DMS53 treated with DMSO at 0.1 percent for 48 hours (cell line): ENCODE results near the gene OSBP2.
A peak's percentile ranks its signal among the peaks of the same experiment; 100 is the strongest.

Experiments
- DNase-seq: peaks from one replicate; lab custom pipeline; 2025; ENCODE audit not compliant: unreplicated experiment; lab: John Stamatoyannopoulos, UW

The OSBP2 gene

GRCh38 chr22:30893434-30894370 lies 199.0 kb downstream of the OSBP2 start:
- no peak for DNase-seq

DNA sequence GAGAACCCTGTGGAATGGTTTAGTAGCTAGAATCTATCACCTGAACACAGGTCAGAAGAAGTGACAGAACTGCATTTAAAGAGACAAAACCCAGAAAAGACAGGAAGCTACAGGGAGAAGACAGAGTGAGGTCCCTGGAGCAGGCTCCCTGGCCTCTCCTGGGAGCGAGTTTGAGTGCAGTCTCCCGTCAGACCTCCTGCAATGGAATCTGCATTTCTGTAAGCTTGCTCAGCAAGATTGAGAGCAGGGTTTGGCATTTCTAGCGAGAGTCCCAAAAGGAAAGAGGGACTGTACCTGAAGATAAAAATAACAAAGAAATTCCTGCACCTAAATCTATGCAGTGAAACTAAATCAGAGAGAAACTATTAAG lies 199.7 kb downstream of the OSBP2 start:
- no peak for DNase-seq

GRCh38 chr22:30902496-30903357 lies 208.1 kb downstream of the OSBP2 start:
- DNase-seq = no peak

GRCh38 chr22:30903876-30904460 lies 209.3 kb downstream of the OSBP2 start:
- DNase-seq = no peak

- DNase-seq = no peak
Observed at GRCh38 chr22:30905696-30906341, 211.1 kb downstream of the OSBP2 start.

DNA sequence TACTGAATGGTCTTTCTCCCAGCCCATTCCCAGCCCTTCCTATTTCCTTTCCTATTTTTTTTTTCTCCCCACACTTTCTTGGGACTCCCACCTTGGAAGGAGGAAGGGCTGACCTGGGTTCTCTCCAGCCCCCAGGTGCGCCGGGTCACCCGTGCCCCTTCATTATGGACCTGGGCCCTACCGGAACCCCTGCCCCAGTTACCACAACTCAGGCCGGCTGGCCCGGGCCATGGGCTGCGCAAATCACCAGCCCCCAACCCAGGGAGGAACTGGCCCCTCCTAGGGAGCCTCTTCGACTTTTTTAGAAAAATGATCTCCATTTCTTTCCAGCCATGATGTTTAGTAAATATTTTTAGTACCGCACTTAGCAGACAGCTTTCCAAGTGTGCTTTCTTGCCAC lies 211.7 kb downstream of the OSBP2 start:
- DNase-seq = no peak

- DNase-seq = no peak
Observed at GRCh38 chr22:30906946-30907345, 212.3 kb downstream of the OSBP2 start.

- no peak for DNase-seq
Observed at GRCh38 chr22:30908051-30908461, 213.4 kb downstream of the OSBP2 start.

DNA sequence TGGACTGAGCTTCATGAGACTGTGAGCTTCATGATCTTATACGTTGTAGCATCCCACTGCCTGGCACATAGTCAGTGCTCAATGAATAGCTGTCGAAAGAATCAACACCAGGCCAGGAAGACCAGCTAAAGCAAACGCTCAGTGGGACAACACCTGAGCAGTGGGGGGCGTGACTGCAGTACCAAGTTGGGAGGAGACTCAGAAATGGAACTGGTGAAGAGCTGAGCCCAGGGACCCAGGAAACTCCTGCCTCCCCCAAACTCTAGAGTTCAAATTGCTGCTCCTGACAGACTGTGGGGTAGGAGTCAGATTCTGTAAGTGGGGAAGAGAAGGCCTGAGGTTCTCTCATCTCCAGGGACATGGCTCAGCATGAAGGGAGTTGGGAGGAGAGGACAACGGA lies 214.6 kb downstream of the OSBP2 start:
- no peak for DNase-seq

GRCh38 chr22:30910358-30910757 lies 215.7 kb downstream of the OSBP2 start:
- no peak for DNase-seq

DNA sequence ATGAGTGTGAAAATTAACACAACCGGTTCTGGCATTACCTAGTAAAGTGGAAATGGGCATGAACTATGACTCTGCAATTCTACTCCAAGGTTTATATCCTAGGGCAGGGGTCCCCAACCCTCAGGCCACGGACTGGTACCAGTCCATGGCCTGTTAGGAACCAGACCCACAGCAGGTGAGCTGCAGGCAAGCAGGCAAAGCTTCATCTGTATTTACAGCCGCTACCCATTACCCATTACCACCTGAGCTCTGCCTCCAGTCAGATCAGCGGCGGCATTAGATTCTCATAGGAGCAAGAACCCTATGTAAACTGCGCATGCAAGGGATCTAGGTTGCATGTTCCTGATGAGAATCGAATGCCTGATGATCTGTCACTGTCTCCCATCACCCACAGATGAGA lies 224.1 kb downstream of the OSBP2 start:
- no peak for DNase-seq

- DNase-seq = no peak
Observed at GRCh38 chr22:30919973-30920372, 225.3 kb downstream of the OSBP2 start.

GRCh38 chr22:30920407-30920806 lies 225.7 kb downstream of the OSBP2 start:
- DNase-seq = no peak

DNA sequence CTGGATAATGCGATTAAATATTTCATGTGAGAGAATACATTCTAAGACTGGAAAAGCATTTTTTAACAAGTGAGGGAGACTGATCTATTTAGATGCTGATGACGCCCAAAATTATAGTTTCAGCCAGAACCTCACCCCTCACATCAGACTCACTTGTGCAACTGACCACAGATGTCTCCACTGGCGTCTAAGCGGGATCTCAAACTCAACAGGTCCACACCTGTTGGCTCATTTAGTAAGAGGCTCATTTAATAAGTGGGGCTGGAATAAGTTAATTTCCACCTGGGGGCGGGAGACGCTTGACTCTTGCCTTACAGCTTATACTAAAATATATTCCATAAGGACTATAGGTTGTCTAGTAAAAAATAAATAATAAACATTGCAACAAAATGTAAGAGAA lies 226.4 kb downstream of the OSBP2 start:
- no peak for DNase-seq

GRCh38 chr22:30922151-30922611 lies 227.5 kb downstream of the OSBP2 start:
- DNase-seq = peak; percentile 26

- DNase-seq = no peak
Observed at GRCh38 chr22:30923168-30923900, 228.7 kb downstream of the OSBP2 start.

DNA sequence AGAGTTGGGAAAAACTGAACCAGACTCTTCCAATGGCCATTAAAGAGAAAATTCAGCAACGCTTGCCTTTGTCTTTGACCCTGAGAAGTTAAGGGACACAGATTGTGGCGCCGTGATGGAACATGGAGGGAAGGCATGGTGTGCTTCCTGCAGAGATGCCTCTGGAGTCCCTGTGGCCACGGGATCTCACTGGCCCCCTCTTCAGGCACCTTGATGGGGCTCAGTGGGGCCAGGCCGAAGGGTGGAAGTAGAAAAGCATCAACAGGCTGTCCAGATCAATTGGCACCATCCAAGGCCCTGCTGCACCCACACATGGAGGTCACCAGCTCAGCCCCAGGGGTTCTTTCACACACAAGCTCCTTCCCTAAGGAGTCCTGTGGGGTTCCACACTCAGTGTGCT lies 231.0 kb downstream of the OSBP2 start:
- no peak for DNase-seq

- no peak for DNase-seq
Observed at GRCh38 chr22:30926706-30927105, 232.0 kb downstream of the OSBP2 start.

GRCh38 chr22:30927806-30928205 lies 233.1 kb downstream of the OSBP2 start:
- DNase-seq = no peak

- DNase-seq = no peak
Observed at GRCh38 chr22:30928401-30928800, 233.7 kb downstream of the OSBP2 start.
